DND-41 (cell line): ENCODE measurements around the gene RNF128.
"Not testable (repeated sequence)": the region's sequence is repeated elsewhere in the genome, so short reads cannot be mapped to it uniquely, and the experiment has no call there.

Source experiments
- ATAC-seq: fragments of 200-7000 bp; cut with Tn5 transposase; 3 replicates; pipeline ENCODE4 v1.9.1; 2021; ENCODE audit warnings: low read depth; ENCODE audit not compliant: insufficient read depth
- DNase-seq: peaks from one replicate; pipeline ENCODE4 v3.0.0-alpha.2; 2020
- H2AFZ ChIP-seq: 2 replicates; pipeline ENCODE4 v1.6.0; 2012; ENCODE audit warnings: low read depth, low read length
- H3K27ac ChIP-seq: 2 replicates; pipeline ENCODE4 v1.5.1; 2012; ENCODE audit warnings: low read length, inconsistent platforms
- H3K27me3 ChIP-seq: fragments of 200-600 bp; sonication (generic); 2 replicates; pipeline ENCODE4 v1.6.0; 2012; ENCODE audit warnings: low read length, mild to moderate bottlenecking, inconsistent platforms; ENCODE audit not compliant: insufficient read depth, poor library complexity
- H3K36me3 ChIP-seq: 2 replicates; pipeline ENCODE4 v1.5.1; 2012; ENCODE audit warnings: low read length, inconsistent platforms; ENCODE audit not compliant: insufficient read depth
- H3K4me1 ChIP-seq: 2 replicates; pipeline ENCODE4 v1.5.1; 2012; ENCODE audit warnings: mild to moderate bottlenecking, low read length; ENCODE audit not compliant: insufficient read depth
- H3K4me2 ChIP-seq: 2 replicates; pipeline ENCODE4 v1.6.0; 2012; ENCODE audit warnings: mild to moderate bottlenecking, moderate library complexity, low read length, inconsistent platforms; ENCODE audit not compliant: insufficient read depth
- H3K4me3 ChIP-seq, 2 experiments: fragments of 200-600 bp in 1 of 2; shearing (Covaris generic) in 1 of 2; 2 replicates each; pipeline ENCODE4 v1.5.1; 2012 to 2016; ENCODE audit warnings: inconsistent platforms in 2 of 2, low read length in 2 of 2, mild to moderate bottlenecking in 2 of 2, low read depth in 1 of 2, moderate library complexity in 1 of 2
- H3K79me2 ChIP-seq: 2 replicates; pipeline ENCODE4 v1.6.0; 2012; ENCODE audit warnings: low read length, inconsistent platforms; ENCODE audit not compliant: insufficient read depth
- H3K9ac ChIP-seq: 2 replicates; pipeline ENCODE4 v1.6.0; 2012; ENCODE audit warnings: low read depth, mild to moderate bottlenecking, inconsistent platforms, low read length, moderate library complexity
- H3K9me3 ChIP-seq: 2 replicates; pipeline ENCODE4 v1.5.1; 2012; ENCODE audit warnings: low read length, moderate library complexity, mild to moderate bottlenecking, inconsistent platforms; ENCODE audit not compliant: insufficient read depth, severe bottlenecking
- H4K20me1 ChIP-seq: 2 replicates; pipeline ENCODE4 v1.6.0; 2012; ENCODE audit warnings: low read length; ENCODE audit not compliant: insufficient read depth
- EZH2 ChIP-seq: IDR thresholded peaks from 3 replicates; pipeline ENCODE4 v1.6.1; 2012; ENCODE audit warnings: borderline replicate concordance, low read depth, mild to moderate bottlenecking, moderate library complexity, low read length, inconsistent platforms; ENCODE audit not compliant: severe bottlenecking
- TF ChIP-seq, protein P1 (sequence below): IDR thresholded peaks from 2 replicates; pipeline ENCODE4 v1.5.1; 2012; ENCODE audit warnings: borderline replicate concordance, low read length, moderate library complexity, mild to moderate bottlenecking; ENCODE audit not compliant: poor library complexity, severe bottlenecking; ENCODE audit errors: extremely low read depth

The RNF128 gene

DNA sequence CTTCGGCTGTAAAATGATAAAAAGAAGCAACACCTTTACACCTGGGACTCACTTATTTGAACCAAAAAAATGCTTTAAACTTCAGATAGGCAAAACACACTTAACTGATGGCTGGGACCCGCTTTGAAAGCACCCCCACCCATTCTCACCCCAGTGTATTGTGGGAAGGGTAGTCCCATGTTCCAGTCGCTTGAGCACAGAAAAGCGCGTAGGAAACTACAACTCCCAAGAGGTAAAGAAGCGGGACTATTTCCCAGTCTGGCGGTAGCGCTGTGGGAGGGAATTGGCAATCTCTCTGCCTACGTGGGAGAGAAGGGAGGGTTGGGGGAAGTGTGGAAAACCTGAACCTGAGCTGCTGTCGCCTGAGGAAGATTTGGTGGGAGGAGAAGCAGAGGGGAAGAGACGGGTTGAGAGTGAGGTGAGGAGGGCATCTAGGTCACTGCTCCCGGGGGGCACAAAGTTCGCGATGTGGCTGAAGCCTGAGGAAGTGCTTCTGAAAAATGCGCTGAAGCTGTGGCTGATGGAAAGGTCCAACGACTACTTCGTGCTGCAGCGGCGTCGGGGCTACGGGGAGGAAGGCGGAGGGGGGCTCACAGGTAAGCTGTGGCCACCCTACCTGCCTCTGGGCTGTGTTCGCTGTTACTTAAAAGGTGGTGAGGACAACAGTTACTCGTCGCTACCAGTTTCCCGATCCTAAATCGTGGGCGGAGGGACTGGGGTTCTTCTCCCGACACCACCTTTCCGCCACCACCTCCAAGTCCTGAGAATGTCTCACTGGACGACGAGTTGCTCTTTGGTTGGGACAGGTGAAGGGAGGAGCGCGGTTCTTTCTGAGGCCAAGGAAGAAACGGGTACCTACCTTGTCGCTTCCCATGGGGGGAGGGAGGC lies 76.1 kb downstream of the RNF128 start, which contains the start of gene TBC1D8B:
TSS of gene TBC1D8B (plus strand) at position 286 of the 888 bp plus-strand sequence. CDS start at position 467, 181 bp downstream.
- no peaks in the 10 kb centered on the region for H3K9me3 ChIP-seq
- no peaks in the 10 kb centered on the region for H3K79me2 ChIP-seq
- H3K4me1 ChIP-seq, result no peaks in the 10 kb centered on the region
- no peaks in the 10 kb centered on the region for H3K27me3 ChIP-seq
- no peak for ATAC-seq
- no peak within 1 kb of the TSS for H2AFZ ChIP-seq
- H3K4me2 ChIP-seq, result no peak within 1 kb of the TSS
- H3K36me3 ChIP-seq, result no peaks in the 10 kb centered on the region
- H4K20me1 ChIP-seq, result no peaks in the 10 kb centered on the region
- no peak for DNase-seq
- H3K27ac ChIP-seq, result no peak within 1 kb of the TSS
- TF ChIP-seq EZH2, result no peak
- TF ChIP-seq, protein P1, sequence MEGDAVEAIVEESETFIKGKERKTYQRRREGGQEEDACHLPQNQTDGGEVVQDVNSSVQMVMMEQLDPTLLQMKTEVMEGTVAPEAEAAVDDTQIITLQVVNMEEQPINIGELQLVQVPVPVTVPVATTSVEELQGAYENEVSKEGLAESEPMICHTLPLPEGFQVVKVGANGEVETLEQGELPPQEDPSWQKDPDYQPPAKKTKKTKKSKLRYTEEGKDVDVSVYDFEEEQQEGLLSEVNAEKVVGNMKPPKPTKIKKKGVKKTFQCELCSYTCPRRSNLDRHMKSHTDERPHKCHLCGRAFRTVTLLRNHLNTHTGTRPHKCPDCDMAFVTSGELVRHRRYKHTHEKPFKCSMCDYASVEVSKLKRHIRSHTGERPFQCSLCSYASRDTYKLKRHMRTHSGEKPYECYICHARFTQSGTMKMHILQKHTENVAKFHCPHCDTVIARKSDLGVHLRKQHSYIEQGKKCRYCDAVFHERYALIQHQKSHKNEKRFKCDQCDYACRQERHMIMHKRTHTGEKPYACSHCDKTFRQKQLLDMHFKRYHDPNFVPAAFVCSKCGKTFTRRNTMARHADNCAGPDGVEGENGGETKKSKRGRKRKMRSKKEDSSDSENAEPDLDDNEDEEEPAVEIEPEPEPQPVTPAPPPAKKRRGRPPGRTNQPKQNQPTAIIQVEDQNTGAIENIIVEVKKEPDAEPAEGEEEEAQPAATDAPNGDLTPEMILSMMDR, result no peak
- no peak within 1 kb of the TSS for H3K4me3 ChIP-seq
- no peak within 1 kb of the TSS for H3K9ac ChIP-seq

DNA sequence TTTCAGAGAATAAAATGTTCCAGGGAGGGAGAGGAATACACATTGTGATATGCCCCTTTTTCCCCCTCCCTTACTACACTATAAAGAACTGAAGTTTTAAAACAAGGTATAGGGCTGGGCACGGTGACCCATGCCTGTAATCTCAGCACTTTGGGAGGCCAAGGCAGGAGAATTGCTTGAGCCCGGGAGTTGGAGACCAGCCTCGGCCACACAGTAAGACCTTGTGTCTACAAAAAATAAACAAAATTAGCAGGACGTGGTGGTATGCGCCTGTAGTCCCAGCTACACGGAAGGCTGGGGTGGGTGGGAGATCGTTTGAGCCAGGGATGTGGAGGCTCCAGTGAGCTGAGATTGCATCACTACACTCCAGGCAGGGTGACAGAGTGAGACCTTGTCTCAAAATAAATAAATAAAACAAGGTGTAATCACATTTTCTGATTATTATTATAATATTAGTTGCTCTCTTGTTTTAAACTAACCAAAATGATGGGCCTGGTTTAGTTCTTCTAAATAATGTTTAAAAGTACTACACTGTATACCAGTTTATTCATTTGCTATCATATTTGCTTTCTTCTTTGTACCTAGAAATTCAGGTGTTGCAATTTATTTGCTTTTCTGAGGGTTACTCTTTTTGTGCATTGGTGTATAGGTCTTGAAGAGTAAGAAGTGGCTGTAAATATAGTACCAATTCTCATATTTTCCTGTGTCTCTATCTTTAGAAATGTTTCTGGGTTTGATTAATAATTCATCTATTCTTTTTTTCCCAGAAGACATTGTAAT lies 84.8 kb downstream of the RNF128 start:
- no peak overlapping the region for H3K4me2 ChIP-seq
- no peak for DNase-seq

DNA sequence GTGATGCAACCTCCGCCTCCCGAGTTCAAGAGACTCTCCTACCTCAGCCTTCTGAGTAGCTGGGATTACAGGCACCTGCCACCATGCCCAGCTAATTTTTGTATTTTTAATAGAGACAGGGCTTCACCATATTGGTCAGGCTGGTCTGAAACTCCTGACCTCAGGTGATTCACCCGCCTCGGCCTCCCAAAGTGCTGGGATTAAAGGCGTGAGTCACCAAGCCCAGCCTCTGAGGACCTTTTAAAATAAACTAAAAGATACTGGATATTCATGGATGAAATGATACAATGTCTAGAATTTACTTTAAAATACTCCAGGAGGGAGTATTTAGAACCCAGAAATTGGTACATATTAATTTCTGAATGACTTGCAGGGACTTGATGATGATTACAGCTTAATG lies 86.4 kb downstream of the RNF128 start:
- not testable (repeated sequence) for H3K4me3 ChIP-seq, ATAC-seq, H4K20me1 ChIP-seq, DNase-seq, H3K9ac ChIP-seq, H3K79me2 ChIP-seq, H3K27ac ChIP-seq, H3K4me2 ChIP-seq, H3K4me1 ChIP-seq, H2AFZ ChIP-seq, H3K27me3 ChIP-seq, H3K36me3 ChIP-seq, H3K9me3 ChIP-seq

More for the DNA sequence above, 84.8 kb downstream of the RNF128 start:
- no peak overlapping the region for H2AFZ ChIP-seq
- no peak overlapping the region for H3K4me3 ChIP-seq
- no peak for TF ChIP-seq EZH2
- TF ChIP-seq, protein P1, result no peak
- H3K27me3 ChIP-seq, result no peaks in the 10 kb centered on the region
- no peaks in the 10 kb centered on the region for H3K79me2 ChIP-seq
- H3K9ac ChIP-seq, result no peak overlapping the region
- no peaks in the 10 kb centered on the region for H3K9me3 ChIP-seq
- ATAC-seq, result no peak
- H3K36me3 ChIP-seq, result no peaks in the 10 kb centered on the region
- no peaks in the 10 kb centered on the region for H4K20me1 ChIP-seq
- no peak overlapping the region for H3K27ac ChIP-seq
- H3K4me1 ChIP-seq, result no peaks in the 10 kb centered on the region

DNA sequence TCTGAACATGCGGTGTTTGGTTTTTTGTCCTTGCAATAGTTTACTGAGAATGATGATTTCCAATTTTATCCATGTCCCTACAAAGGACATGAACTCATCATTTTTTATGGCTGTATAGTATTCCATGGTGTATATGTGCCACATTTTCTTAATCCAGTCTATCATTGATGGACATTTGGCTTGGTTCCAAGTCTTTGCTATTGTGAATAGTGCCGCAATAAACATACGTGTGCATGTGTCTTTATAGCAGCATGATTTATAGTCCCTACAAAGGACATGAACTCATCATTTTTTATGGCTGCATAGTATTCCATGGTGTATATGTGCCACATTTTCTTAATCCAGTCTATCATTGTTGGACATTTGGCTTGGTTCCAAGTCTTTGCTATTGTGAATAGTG lies 87.6 kb downstream of the RNF128 start:
- not testable (repeated sequence) for DNase-seq, H3K27me3 ChIP-seq, H3K4me3 ChIP-seq, H3K27ac ChIP-seq, ATAC-seq, H2AFZ ChIP-seq, H3K79me2 ChIP-seq, H4K20me1 ChIP-seq, H3K36me3 ChIP-seq, H3K9me3 ChIP-seq, H3K4me2 ChIP-seq, H3K9ac ChIP-seq, H3K4me1 ChIP-seq
